Breast epithelium (tissue), 4 donors: ENCODE data around the gene IMPA2. TPM values are rescaled to one million over a fixed set of nuclear protein-coding genes. Genes with fewer than 3 reads are reported as not detected.

ENCODE experiments used
- DNase-seq, 2 donors: peaks; one replicate each; pipeline ENCODE4 v3.0.0-alpha.2; 2019; ENCODE audit warnings: low spot score in 2 of 2
- H3K27ac ChIP-seq, 2 donors: fragments of 200-600 bp; sonication (generic) in 1 of 2; one replicate each; pipeline ENCODE4 v1.5.1; 2016 to 2019; ENCODE audit warnings: mild to moderate bottlenecking in 1 of 2
- H3K27me3 ChIP-seq, 2 donors: fragments of 200-600 bp; sonication (generic) in 1 of 2; one replicate each; pipeline versions ENCODE4 v1.5.1 to v1.6.0; 2017 to 2019; ENCODE audit warnings: control low read depth in 1 of 2, mild to moderate bottlenecking in 1 of 2
- H3K36me3 ChIP-seq: fragments of 200-600 bp; one replicate; pipeline ENCODE4 v1.5.1; 2019
- H3K4me1 ChIP-seq, 2 donors: fragments of 200-600 bp; sonication (generic); one replicate each; pipeline ENCODE4 v1.5.1; 2016 to 2019; ENCODE audit warnings: control low read depth in 1 of 2
- H3K4me3 ChIP-seq, 3 donors: fragments of 200-600 bp; sonication (generic); 1 replicate in 2 of 3; 2 replicates in 1 of 3; pipeline ENCODE4 v1.5.1; 2016 to 2019; ENCODE audit warnings: mild to moderate bottlenecking in 3 of 3, moderate library complexity in 2 of 3
- H3K9me3 ChIP-seq, 2 donors: fragments of 200-600 bp; sonication (generic) in 1 of 2; one replicate each; pipeline ENCODE4 v1.5.1; 2016 to 2019; ENCODE audit warnings: control low read depth in 1 of 2
- POLR2A ChIP-seq: fragments of 450-650 bp; IDR thresholded peaks from one replicate; pipeline ENCODE4 v1.6.1; 2016; ENCODE audit warnings: antibody characterized with exemption, mild to moderate bottlenecking, moderate library complexity
- POLR2AphosphoS5 ChIP-seq, 3 donors: sonication (generic); formaldehyde crosslinking; IDR thresholded peaks; one replicate each; pipeline ENCODE4 v1.6.1; 2017; ENCODE audit warnings: antibody characterized with exemption in 3 of 3
- intact Hi-C: fragments of 100-400 bp; cut with DNase I; formaldehyde crosslinking; loops from one replicate; pipeline ENCODE4 v1.15.1; 2023; ENCODE audit warnings: low total_unique reads
- total RNA-seq, 3 donors: library from RNA; depleted of rRNA; stranded (reverse); fragments of >200 nt; gene quantifications; one replicate each; pipeline ENCODE4 v1.1.0, GENCODE V29; 2016
- TF ChIP-seq, protein P1 (sequence below), 3 donors: fragments of 450-650 bp; IDR thresholded peaks; one replicate each; pipeline ENCODE4 v1.5.1; 2016 to 2017; ENCODE audit warnings: antibody characterized with exemption in 3 of 3, mild to moderate bottlenecking in 3 of 3, moderate library complexity in 3 of 3

The IMPA2 gene
- total RNA-seq, 3 donors from 2014 or later, result 25.2 to 26.5 (median 26.2) TPM

DNA sequence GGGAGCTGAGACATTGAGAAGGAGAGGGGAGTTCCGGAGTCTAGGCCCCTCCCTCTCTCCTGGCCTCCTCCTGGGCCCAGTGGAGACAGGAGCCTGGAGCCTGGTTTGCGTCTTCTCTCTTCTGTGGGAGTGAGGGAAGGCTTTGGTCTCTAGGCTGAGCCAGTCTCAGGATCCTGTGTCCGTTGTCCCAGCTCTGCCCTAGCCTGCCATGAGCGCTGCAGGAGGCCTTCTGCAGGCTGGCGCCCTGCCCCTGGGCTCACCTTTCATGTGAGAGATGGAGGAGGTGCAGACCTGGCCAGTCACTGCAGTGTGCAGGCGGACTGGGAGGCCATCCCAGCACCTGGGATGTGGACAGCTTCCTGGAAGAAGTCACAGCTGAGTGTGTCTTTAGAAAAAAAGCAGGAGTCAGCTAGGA, 8.7 kb downstream of the IMPA2 start:
- no peak overlapping the region for H3K27ac ChIP-seq

DNA sequence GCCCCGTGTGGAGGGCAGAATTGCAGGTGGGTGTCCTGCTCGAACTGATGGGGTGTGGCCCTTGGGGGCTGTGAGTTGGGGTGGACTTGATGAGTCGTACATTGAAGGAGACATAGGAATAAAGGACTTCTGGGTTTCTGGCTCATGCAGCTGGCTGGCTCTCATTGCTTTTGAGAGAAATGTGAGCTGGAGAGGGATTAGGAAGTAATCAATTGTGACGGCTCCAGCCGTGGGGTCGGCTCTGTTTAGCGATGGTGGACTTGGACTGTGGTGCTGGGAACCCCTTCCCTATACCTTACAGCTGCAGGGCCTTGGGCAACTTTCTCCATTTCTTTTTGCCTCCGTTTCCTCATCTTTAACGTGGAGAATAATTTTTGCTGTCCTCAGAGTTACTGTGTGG, 9.2 kb downstream of the IMPA2 start:
- intact Hi-C loops, result no loop called here
- DNase-seq, result no peak
- Histone ChIP-seq H3K27me3 (no peaks in the 10 kb centered on the region), H3K4me1 (no peaks in the 10 kb centered on the region), H3K9me3 (no peaks in the 10 kb centered on the region), H3K36me3 (no peaks in the 10 kb centered on the region), H3K27ac (no peak overlapping the region), H3K4me3 (no peak overlapping the region)
- TF ChIP-seq POLR2A (no peak), POLR2AphosphoS5 (IDR thresholded peaks at IDR 0.05) (no peak)
- TF ChIP-seq, protein P1, sequence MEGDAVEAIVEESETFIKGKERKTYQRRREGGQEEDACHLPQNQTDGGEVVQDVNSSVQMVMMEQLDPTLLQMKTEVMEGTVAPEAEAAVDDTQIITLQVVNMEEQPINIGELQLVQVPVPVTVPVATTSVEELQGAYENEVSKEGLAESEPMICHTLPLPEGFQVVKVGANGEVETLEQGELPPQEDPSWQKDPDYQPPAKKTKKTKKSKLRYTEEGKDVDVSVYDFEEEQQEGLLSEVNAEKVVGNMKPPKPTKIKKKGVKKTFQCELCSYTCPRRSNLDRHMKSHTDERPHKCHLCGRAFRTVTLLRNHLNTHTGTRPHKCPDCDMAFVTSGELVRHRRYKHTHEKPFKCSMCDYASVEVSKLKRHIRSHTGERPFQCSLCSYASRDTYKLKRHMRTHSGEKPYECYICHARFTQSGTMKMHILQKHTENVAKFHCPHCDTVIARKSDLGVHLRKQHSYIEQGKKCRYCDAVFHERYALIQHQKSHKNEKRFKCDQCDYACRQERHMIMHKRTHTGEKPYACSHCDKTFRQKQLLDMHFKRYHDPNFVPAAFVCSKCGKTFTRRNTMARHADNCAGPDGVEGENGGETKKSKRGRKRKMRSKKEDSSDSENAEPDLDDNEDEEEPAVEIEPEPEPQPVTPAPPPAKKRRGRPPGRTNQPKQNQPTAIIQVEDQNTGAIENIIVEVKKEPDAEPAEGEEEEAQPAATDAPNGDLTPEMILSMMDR (IDR thresholded peaks at IDR 0.05), result no peak

More for the DNA sequence above, 8.7 kb downstream of the IMPA2 start:
- Histone ChIP-seq H3K36me3 (no peaks in the 10 kb centered on the region), H3K27me3 (no peaks in the 10 kb centered on the region), H3K4me1 (no peaks in the 10 kb centered on the region), H3K9me3 (no peaks in the 10 kb centered on the region), H3K4me3 (no peak overlapping the region)
- TF ChIP-seq POLR2AphosphoS5 (IDR thresholded peaks at IDR 0.05), result no peak
- TF ChIP-seq POLR2A, result no peak
- TF ChIP-seq, protein P1 (IDR thresholded peaks at IDR 0.05), result no peak
- DNase-seq, result no peak
- intact Hi-C loops, result no loop called here

DNA sequence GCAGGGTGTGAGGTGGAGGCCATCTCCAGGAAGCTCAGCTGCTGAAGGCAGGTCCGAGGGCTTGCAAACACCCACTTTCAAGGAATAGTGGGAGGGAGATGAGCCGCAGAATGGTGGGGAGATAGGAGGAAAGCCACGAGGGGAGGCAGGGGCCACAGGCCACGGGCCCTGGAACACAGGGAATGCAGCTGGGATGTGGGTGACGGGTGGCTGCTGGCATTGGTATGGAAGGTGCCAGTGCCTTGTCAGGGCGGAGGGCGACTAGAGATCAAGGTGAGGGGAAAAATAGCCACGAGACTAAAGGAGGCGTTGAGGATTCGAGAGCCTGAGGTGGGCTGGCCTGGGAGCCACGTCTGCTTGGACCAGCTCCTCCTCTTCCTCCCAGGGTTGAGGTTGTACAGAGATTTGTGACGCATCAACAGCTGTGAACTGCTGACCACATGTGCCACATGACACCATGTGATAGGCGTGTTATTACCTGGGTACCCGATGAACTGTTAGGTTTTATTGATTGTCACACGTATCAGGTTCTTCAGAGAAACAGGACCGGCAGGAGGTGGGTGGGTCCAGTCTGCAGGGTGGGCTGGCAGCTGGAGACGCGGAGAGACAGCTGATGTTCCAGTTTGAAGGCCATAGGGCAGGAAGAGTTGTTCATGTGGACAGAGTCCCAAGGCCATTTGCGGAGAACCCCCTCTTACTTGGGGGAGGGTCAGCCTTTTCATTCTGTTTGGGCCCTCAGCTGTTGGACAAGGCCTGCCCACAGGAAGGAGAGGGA, 9.9 kb downstream of the IMPA2 start:
- no peaks in the 10 kb centered on the region for H3K4me1 ChIP-seq
- no peak overlapping the region for H3K4me3 ChIP-seq
- TF ChIP-seq POLR2A, result no peak
- TF ChIP-seq POLR2AphosphoS5 (IDR thresholded peaks at IDR 0.05), result no peak
- TF ChIP-seq, protein P1 (IDR thresholded peaks at IDR 0.05), result no peak
- DNase-seq, result no peak
- no peaks in the 10 kb centered on the region for H3K9me3 ChIP-seq
- H3K27me3 ChIP-seq, result no peaks in the 10 kb centered on the region
- no peaks in the 10 kb centered on the region for H3K36me3 ChIP-seq
- intact Hi-C loops, result no loop called here
- no peak overlapping the region for H3K27ac ChIP-seq

DNA sequence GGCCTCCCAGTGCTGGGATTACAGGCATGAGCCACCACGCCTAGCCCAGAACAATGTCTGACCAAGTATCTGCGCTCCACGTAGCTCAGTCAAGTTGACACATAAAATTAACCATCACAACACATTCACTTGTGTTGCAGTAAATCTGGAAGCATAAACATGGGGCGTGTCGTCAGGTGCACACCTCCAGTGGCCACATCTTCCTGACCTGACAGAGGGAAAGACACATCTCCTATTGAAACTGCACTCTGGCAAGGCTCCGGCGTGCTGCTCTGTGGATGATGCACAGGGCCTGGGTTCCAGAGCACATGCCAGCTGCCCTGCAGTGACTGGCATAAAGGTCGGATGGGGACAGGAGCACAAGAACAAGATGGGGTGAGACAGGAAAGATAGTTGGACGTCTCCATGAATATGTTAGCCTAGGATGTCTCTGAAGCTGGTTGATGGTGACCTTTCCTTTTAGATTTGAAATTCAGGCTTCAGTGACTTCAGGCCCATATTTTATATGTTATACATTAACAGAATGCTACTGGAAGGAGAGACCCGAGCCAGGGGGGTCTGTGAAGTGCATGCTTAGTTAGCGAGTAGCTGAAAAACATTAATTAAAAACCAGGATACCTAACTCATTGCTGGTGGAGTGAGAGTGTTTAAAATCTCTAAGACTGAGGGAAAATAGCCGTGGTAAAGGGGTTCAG, 10.9 kb downstream of the IMPA2 start:
- H3K4me1 ChIP-seq, result no peaks in the 10 kb centered on the region
- TF ChIP-seq POLR2AphosphoS5 (IDR thresholded peaks at IDR 0.05), result no peak
- TF ChIP-seq, protein P1 (IDR thresholded peaks at IDR 0.05), result no peak
- TF ChIP-seq POLR2A, result no peak

More for the DNA sequence above, 10.9 kb downstream of the IMPA2 start:
- H3K27me3 ChIP-seq, result no peaks in the 10 kb centered on the region
- no peak for DNase-seq
- H3K9me3 ChIP-seq, result no peaks in the 10 kb centered on the region
- intact Hi-C loops, result no loop called here
- no peak overlapping the region for H3K4me3 ChIP-seq
- no peak overlapping the region for H3K27ac ChIP-seq
- no peaks in the 10 kb centered on the region for H3K36me3 ChIP-seq
